Adipocyte (in vitro differentiated cells): ENCODE results near the gene CKM.
"Not testable (repeated sequence)": the region's sequence is repeated elsewhere in the genome, so short reads cannot be mapped to it uniquely, and the experiment has no call there.

ENCODE experiments used
- DNase-seq: peaks from one replicate; pipeline ENCODE4 v3.0.0-alpha.2; 2015; ENCODE audit warnings: low read depth
- H3K27me3 ChIP-seq: replicated peaks from 2 replicates; pipeline ENCODE4 v1.7.0; 2013; ENCODE audit warnings: mild to moderate bottlenecking, low read length, moderate library complexity; ENCODE audit not compliant: control insufficient read depth, insufficient read depth
- H3K36me3 ChIP-seq: 2 replicates; pipeline ENCODE4 v1.7.0; 2013; ENCODE audit warnings: low read length, mild to moderate bottlenecking, moderate library complexity; ENCODE audit not compliant: control insufficient read depth, insufficient read depth, severe bottlenecking
- H3K4me1 ChIP-seq: 2 replicates; pipeline ENCODE4 v1.7.0; 2013; ENCODE audit warnings: mild to moderate bottlenecking, low read length, moderate library complexity; ENCODE audit not compliant: control insufficient read depth, insufficient read depth
- H3K4me3 ChIP-seq: 2 replicates; pipeline ENCODE4 v1.7.0; 2013; ENCODE audit warnings: mild to moderate bottlenecking, low read length, moderate library complexity
- H3K9ac ChIP-seq: 2 replicates; pipeline ENCODE4 v1.7.0; 2013; ENCODE audit warnings: mild to moderate bottlenecking, low read length, moderate library complexity
- H3K9me3 ChIP-seq: 2 replicates; pipeline ENCODE4 v1.7.0; 2013; ENCODE audit warnings: mild to moderate bottlenecking, low read length, moderate library complexity; ENCODE audit not compliant: control insufficient read depth

The CKM gene

GRCh38 chr19:45334881-45335280 is 12.2 kb upstream of the CKM start:
- not testable (repeated sequence) for H3K36me3 ChIP-seq, DNase-seq, H3K9me3 ChIP-seq, H3K9ac ChIP-seq, H3K4me3 ChIP-seq, H3K27me3 ChIP-seq, H3K4me1 ChIP-seq

DNA sequence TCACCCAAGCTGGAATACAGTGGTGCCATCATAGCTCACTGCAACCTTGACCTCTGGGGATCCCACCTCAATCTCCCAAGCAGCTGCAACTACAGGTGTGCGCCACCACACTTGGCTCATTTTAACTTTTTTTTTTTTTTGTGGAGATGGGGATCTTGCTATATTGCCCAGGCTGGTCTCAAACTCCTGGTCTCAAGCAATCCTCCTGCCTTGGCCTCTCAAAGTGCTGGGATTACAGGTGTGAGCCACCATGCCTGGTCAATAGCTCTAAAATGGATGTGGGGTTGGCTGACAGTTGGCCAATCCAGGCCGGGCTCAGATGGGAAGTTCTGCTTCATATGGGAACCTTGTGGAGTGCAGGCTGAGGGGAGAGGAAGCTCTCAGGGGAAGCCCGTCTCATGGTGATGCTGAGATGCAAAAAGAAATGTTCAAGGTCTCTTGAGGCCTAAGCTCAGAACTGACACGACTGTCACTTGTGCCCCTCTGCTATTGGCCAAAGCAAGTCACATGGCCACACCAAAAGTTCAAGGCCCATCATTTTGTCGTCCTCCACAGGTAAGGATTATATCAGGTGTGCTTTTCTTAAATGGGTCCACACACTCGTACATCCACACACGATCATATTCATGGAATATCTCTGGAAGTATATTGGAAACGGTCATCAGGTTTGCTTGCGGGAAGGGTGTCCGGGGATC is 11.1 kb upstream of the CKM start:
- Histone ChIP-seq H3K4me3 (no peak overlapping the region), H3K36me3 (no peaks in the 10 kb centered on the region), H3K9me3 (no peaks in the 10 kb centered on the region), H3K27me3 (no peaks in the 10 kb centered on the region), H3K4me1 (no peaks in the 10 kb centered on the region), H3K9ac (no peak overlapping the region)
- no peak for DNase-seq

GRCh38 chr19:45331411-45331810 is 8.7 kb upstream of the CKM start:
- Histone ChIP-seq H3K9ac (no peak overlapping the region), H3K36me3 (no peaks in the 10 kb centered on the region), H3K4me1 (peaks cover 2% of the 10 kb centered on the region), H3K4me3 (no peak overlapping the region), H3K27me3 (no peaks in the 10 kb centered on the region), H3K9me3 (no peaks in the 10 kb centered on the region)
- no peak for DNase-seq

DNA sequence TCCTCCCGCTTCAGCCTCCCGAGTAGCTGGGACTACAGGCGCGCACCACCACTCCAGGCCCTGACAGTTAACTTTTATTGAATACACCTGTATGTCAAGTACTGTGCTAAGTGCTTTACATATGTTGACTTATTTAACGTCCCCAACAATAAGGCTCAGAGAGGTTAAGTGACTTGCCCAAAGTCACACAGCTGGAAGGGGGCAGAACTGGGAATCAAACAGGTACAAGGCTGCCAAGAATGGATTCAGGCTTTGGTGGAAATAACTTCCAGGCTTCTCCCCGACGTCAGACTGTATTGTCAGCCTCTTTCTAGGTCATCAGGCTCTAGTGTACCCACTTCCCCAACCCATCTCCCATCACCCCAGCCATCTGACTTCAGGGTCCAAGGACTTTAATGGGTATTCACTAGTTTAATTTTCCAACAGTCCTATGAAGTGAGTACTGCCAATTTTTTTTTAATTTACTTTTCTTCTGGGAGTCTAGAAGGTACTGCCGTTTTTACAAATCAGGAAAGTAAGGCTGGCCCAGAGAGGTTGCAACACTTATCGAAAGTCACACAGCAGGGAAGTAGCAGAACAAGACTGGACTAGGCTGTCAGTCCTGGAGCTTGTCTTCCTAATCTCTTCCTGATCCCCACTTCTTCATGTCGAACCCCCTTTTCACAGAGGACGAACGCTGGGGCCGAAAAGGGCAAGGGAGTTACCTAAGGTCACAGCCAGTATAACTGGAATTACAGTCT is 4.9 kb upstream of the CKM start:
- Histone ChIP-seq H3K36me3 (no peaks in the 10 kb centered on the region), H3K9ac (no peak overlapping the region), H3K4me1 (peaks cover 2% of the 10 kb centered on the region), H3K9me3 (no peaks in the 10 kb centered on the region), H3K4me3 (no peak overlapping the region), H3K27me3 (peaks cover 18% of the 10 kb centered on the region)
- DNase-seq = no peak

DNA sequence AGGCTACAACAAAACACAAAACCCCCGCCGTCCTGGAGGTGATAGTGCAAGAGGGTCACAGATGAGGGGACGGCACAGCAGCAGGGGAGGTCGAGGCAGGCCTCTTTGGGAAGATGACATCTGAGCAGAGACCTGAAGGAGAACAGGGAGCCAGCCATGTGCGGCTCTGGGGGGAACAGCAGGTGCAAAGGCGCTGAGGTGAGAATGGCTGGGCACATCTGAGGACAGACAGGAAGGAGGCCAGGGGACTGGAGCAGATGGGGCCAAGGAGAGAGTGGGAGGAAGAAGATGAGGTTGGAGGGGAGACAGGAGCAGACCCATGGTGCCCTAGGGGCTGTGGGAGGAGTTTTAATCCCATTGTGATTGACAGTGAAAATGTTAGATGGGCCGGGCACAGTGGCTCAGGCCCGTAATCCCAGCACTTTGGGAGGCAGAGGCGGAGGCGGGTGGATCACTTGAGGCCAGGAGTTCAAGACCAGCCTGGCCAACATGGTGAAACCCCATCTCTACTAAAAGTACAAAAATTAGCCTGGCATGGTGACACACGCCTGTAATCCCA is 1.8 kb upstream of the CKM start:
- Histone ChIP-seq H3K9me3 (no peaks in the 10 kb centered on the region), H3K36me3 (no peaks in the 10 kb centered on the region), H3K9ac (no peak overlapping the region), H3K27me3 (peaks cover 18% of the 10 kb centered on the region), H3K4me1 (peaks cover 2% of the 10 kb centered on the region), H3K4me3 (no peak overlapping the region)
- no peak for DNase-seq

DNA sequence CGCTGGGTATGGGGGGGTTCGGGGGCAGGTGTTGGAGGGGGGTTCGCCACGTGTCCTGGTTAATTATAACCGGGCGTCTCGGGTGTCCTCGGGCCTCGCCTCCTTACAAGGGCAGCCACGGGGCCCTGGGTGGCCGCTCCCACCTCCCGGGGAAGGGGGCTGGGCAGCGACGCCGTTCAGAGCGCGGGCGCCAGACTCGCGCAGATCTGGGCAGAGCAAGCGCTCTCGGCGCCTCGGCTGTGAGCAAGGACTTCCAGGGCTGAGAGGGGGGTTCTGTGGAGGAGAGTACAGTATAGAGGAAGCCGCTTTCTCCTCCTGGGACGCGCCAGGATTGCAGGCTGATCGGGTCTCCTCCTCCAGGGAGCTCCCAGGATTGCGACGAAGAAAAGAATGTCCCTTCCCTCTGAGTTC is 1.0 kb upstream of the CKM start:
- Histone ChIP-seq H3K27me3 (peaks cover 20% of the 10 kb centered on the region), H3K4me1 (peaks cover 2% of the 10 kb centered on the region), H3K4me3 (peak overlapping the region; percentile 33), H3K9me3 (no peaks in the 10 kb centered on the region), H3K36me3 (no peaks in the 10 kb centered on the region), H3K9ac (no peak overlapping the region)
- peak; percentile 48 for DNase-seq

GRCh38 chr19:45322311-45322710 is 364 bp downstream of the CKM start:
- peaks cover 29% of the 10 kb centered on the region for H3K27me3 ChIP-seq
- no peaks in the 10 kb centered on the region for H3K4me1 ChIP-seq
- no peak overlapping the region for H3K9ac ChIP-seq
- DNase-seq = no peak
- no peaks in the 10 kb centered on the region for H3K9me3 ChIP-seq
- H3K36me3 ChIP-seq = no peaks in the 10 kb centered on the region
- no peak overlapping the region for H3K4me3 ChIP-seq

DNA sequence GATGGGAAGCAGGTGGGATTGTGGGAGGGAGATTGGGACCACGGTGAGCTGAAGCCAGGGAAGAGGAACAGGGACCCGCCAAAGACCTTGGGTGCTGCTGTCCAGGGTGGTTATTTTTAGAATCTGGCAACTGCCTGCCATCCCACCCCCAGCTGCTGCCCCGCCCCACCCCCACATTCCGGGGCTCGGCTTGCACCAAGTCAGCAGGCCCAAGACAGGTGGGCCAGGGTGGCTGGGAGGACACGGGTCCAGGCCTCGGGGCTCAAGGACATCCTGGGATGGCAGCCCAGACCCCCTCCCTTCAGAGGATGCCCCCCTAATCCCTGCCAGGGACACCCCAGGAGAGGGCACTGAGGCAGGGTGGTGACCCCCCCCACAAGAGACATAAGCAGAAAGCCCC is 827 bp downstream of the CKM start:
- no peak for DNase-seq
- Histone ChIP-seq H3K36me3 (no peaks in the 10 kb centered on the region), H3K9me3 (no peaks in the 10 kb centered on the region), H3K4me3 (no peak overlapping the region), H3K9ac (no peak overlapping the region), H3K27me3 (peaks cover 31% of the 10 kb centered on the region), H3K4me1 (no peaks in the 10 kb centered on the region)

GRCh38 chr19:45320997-45321775 is 1.5 kb downstream of the CKM start:
- Histone ChIP-seq H3K9ac (no peak overlapping the region), H3K27me3 (peaks cover 37% of the 10 kb centered on the region), H3K4me1 (no peaks in the 10 kb centered on the region), H3K9me3 (no peaks in the 10 kb centered on the region), H3K4me3 (no peak overlapping the region), H3K36me3 (no peaks in the 10 kb centered on the region)
- DNase-seq = no peak

- peaks cover 42% of the 10 kb centered on the region for H3K27me3 ChIP-seq
- no peaks in the 10 kb centered on the region for H3K4me1 ChIP-seq
- H3K4me3 ChIP-seq = no peak overlapping the region
- no peaks in the 10 kb centered on the region for H3K36me3 ChIP-seq
- H3K9me3 ChIP-seq = no peaks in the 10 kb centered on the region
- H3K9ac ChIP-seq = no peak overlapping the region
- no peak for DNase-seq
Observed at GRCh38 chr19:45315304-45315703, 7.4 kb downstream of the CKM start.

- Histone ChIP-seq H3K36me3 (no peaks in the 10 kb centered on the region), H3K4me3 (no peak overlapping the region), H3K27me3 (peaks cover 42% of the 10 kb centered on the region), H3K4me1 (no peaks in the 10 kb centered on the region), H3K9me3 (no peaks in the 10 kb centered on the region), H3K9ac (no peak overlapping the region)
- no peak for DNase-seq
Observed at GRCh38 chr19:45314708-45315245, 7.9 kb downstream of the CKM start.
